NT2/D1 (cell line): ENCODE data around the gene SBSN.

Experiments
- SUZ12 ChIP-seq: IDR thresholded peaks from 2 replicates; pipeline ENCODE4 v1.6.1; 2011; ENCODE audit not compliant: insufficient read length, insufficient read depth; ENCODE audit errors: extremely low read depth
- YY1 ChIP-seq: IDR thresholded peaks from 2 replicates; pipeline ENCODE4 v1.6.1; 2011; ENCODE audit not compliant: insufficient read length, insufficient read depth
- ZNF274 ChIP-seq: IDR thresholded peaks from 2 replicates; pipeline ENCODE4 v1.6.1; 2011; ENCODE audit warnings: mild to moderate bottlenecking, low read depth, low read length

- TF ChIP-seq YY1 (no peak), ZNF274 (no peak), SUZ12 (no peak)
Observed at GRCh38 chr19:35539850-35540249, 11.7 kb upstream of the SBSN start.
